Measurements from ENCODE around the gene CALHM3. TPM values are rescaled to one million over a fixed set of nuclear protein-coding genes. Genes with fewer than 3 reads are reported as not detected.

The CALHM3 gene
- total and polyA plus RNA-seq, 2 donors, result not detected

- peak overlapping the region; percentile 83 for H3K27ac ChIP-seq (ENCODE audit: low read depth)
- 49% methylated on average over 12 of the region's 12 CpGs for WGBS
- no peak for DNase-seq (ENCODE audit: extremely low spot score)
- no peaks in the 10 kb centered on the region for H3K4me1 ChIP-seq (ENCODE audit: insufficient read depth)
- H3K4me3 ChIP-seq (ENCODE audit: low read depth, low read length), result no peak overlapping the region
- peaks cover 6% of the 10 kb centered on the region for H3K36me3 ChIP-seq (ENCODE audit: insufficient read depth)
These were observed 33.1 kb downstream of the CALHM3 start for GRCh38 chr10:103445767-103446567.

- DNase-seq (ENCODE audit: extremely low spot score), result no peak
- Histone ChIP-seq H3K36me3 (ENCODE audit: insufficient read depth) (peaks cover 8% of the 10 kb centered on the region), H3K4me3 (ENCODE audit: low read depth, low read length) (no peak overlapping the region), H3K27ac (ENCODE audit: low read depth) (peak overlapping the region; percentile 83), H3K4me1 (ENCODE audit: insufficient read depth) (no peaks in the 10 kb centered on the region)
- 85% methylated on average over 9 of the region's 9 CpGs for WGBS
These were observed 33.7 kb downstream of the CALHM3 start for GRCh38 chr10:103445366-103445765.

GRCh38 chr10:103444478-103444877 lies 34.6 kb downstream of the CALHM3 start:
- Histone ChIP-seq H3K4me3 (ENCODE audit: low read depth, low read length) (no peak overlapping the region), H3K36me3 (ENCODE audit: insufficient read depth) (peaks cover 8% of the 10 kb centered on the region), H3K4me1 (ENCODE audit: insufficient read depth) (no peaks in the 10 kb centered on the region), H3K27ac (ENCODE audit: low read depth) (no peak overlapping the region)
- no peak for DNase-seq (ENCODE audit: extremely low spot score)
- WGBS, result 75% methylated on average over 10 of the region's 10 CpGs

GRCh38 chr10:103443475-103444185 lies 35.4 kb downstream of the CALHM3 start:
- Histone ChIP-seq H3K27ac (ENCODE audit: low read depth) (no peak overlapping the region), H3K4me1 (ENCODE audit: insufficient read depth) (no peaks in the 10 kb centered on the region), H3K36me3 (ENCODE audit: insufficient read depth) (peaks cover 8% of the 10 kb centered on the region), H3K4me3 (ENCODE audit: low read depth, low read length) (no peak overlapping the region)
- no peak for DNase-seq (ENCODE audit: extremely low spot score)
- 82% methylated on average over 23 of the region's 23 CpGs for WGBS

GRCh38 chr10:103442031-103442461 lies 37.0 kb downstream of the CALHM3 start:
- whole genome bisulfite sequencing, result 72% methylated on average over 13 of the region's 13 CpGs
- no peak for DNase-seq (ENCODE audit: extremely low spot score)
- no peaks in the 10 kb centered on the region for H3K4me1 ChIP-seq (ENCODE audit: insufficient read depth)
- peaks cover 8% of the 10 kb centered on the region for H3K36me3 ChIP-seq (ENCODE audit: insufficient read depth)
- no peak overlapping the region for H3K4me3 ChIP-seq (ENCODE audit: low read depth, low read length)
- H3K27ac ChIP-seq (ENCODE audit: low read depth), result no peak overlapping the region

- 79% methylated on average over 8 of the region's 8 CpGs for WGBS
- Histone ChIP-seq H3K27ac (ENCODE audit: low read depth) (no peak overlapping the region), H3K36me3 (ENCODE audit: insufficient read depth) (peaks cover 6% of the 10 kb centered on the region), H3K4me3 (ENCODE audit: low read depth, low read length) (no peak overlapping the region), H3K4me1 (ENCODE audit: insufficient read depth) (no peaks in the 10 kb centered on the region)
- no peak for DNase-seq (ENCODE audit: extremely low spot score)
These were observed 37.4 kb downstream of the CALHM3 start for GRCh38 chr10:103441611-103442010.

GRCh38 chr10:103441206-103441605 lies 37.8 kb downstream of the CALHM3 start:
- H3K27ac ChIP-seq (ENCODE audit: low read depth), result no peak overlapping the region
- 91% methylated on average over 8 of the region's 8 CpGs for WGBS

GRCh38 chr10:103440416-103440815 lies 38.6 kb downstream of the CALHM3 start:
- Histone ChIP-seq H3K36me3 (ENCODE audit: insufficient read depth) (peaks cover 6% of the 10 kb centered on the region), H3K27ac (ENCODE audit: low read depth) (no peak overlapping the region)
- 93% methylated on average over 14 of the region's 14 CpGs for WGBS

More at GRCh38 chr10:103441206-103441605, 37.8 kb downstream of the CALHM3 start:
- no peak for DNase-seq (ENCODE audit: extremely low spot score)
- no peaks in the 10 kb centered on the region for H3K4me1 ChIP-seq (ENCODE audit: insufficient read depth)
- H3K4me3 ChIP-seq (ENCODE audit: low read depth, low read length), result no peak overlapping the region
- peaks cover 6% of the 10 kb centered on the region for H3K36me3 ChIP-seq (ENCODE audit: insufficient read depth)

GRCh38 chr10:103439776-103440175 lies 39.3 kb downstream of the CALHM3 start:
- Histone ChIP-seq H3K4me1 (ENCODE audit: insufficient read depth) (no peaks in the 10 kb centered on the region), H3K36me3 (ENCODE audit: insufficient read depth) (peaks cover 6% of the 10 kb centered on the region), H3K4me3 (ENCODE audit: low read depth, low read length) (no peak overlapping the region), H3K27ac (ENCODE audit: low read depth) (no peak overlapping the region)
- 91% methylated on average over 4 of the region's 4 CpGs for WGBS
- no peak for DNase-seq (ENCODE audit: extremely low spot score)

More at GRCh38 chr10:103440416-103440815, 38.6 kb downstream of the CALHM3 start:
- no peaks in the 10 kb centered on the region for H3K4me1 ChIP-seq (ENCODE audit: insufficient read depth)
- no peak for DNase-seq (ENCODE audit: extremely low spot score)
- no peak overlapping the region for H3K4me3 ChIP-seq (ENCODE audit: low read depth, low read length)

GRCh38 chr10:103433858-103434257 lies 45.2 kb downstream of the CALHM3 start:
- no peaks in the 10 kb centered on the region for H3K4me1 ChIP-seq (ENCODE audit: insufficient read depth)
- WGBS, result 86% methylated on average over 2 of the region's 2 CpGs
- peaks cover 4% of the 10 kb centered on the region for H3K36me3 ChIP-seq (ENCODE audit: insufficient read depth)
- H3K4me3 ChIP-seq (ENCODE audit: low read depth, low read length), result no peak overlapping the region
- H3K27ac ChIP-seq (ENCODE audit: low read depth), result no peak overlapping the region
- no peak for DNase-seq (ENCODE audit: extremely low spot score)

GRCh38 chr10:103431902-103432301 lies 47.1 kb downstream of the CALHM3 start:
- Histone ChIP-seq H3K4me3 (ENCODE audit: low read depth, low read length) (no peak overlapping the region), H3K36me3 (ENCODE audit: insufficient read depth) (peaks cover 6% of the 10 kb centered on the region), H3K27ac (ENCODE audit: low read depth) (no peak overlapping the region), H3K4me1 (ENCODE audit: insufficient read depth) (no peaks in the 10 kb centered on the region)
- no peak for DNase-seq (ENCODE audit: extremely low spot score)
- WGBS, result 67% methylated on average over 8 of the region's 8 CpGs

GRCh38 chr10:103429647-103430046 lies 49.4 kb downstream of the CALHM3 start:
- WGBS, result 96% methylated on average over 5 of the region's 5 CpGs
- DNase-seq (ENCODE audit: extremely low spot score), result no peak
- H3K4me1 ChIP-seq (ENCODE audit: insufficient read depth), result no peaks in the 10 kb centered on the region
- no peak overlapping the region for H3K4me3 ChIP-seq (ENCODE audit: low read depth, low read length)
- no peak overlapping the region for H3K27ac ChIP-seq (ENCODE audit: low read depth)
- peaks cover 6% of the 10 kb centered on the region for H3K36me3 ChIP-seq (ENCODE audit: insufficient read depth)

- Histone ChIP-seq H3K27ac (ENCODE audit: low read depth) (no peak overlapping the region), H3K4me3 (ENCODE audit: low read depth, low read length) (no peak overlapping the region), H3K4me1 (ENCODE audit: insufficient read depth) (no peaks in the 10 kb centered on the region), H3K36me3 (ENCODE audit: insufficient read depth) (peaks cover 9% of the 10 kb centered on the region)
- 82% methylated on average over 5 of the region's 5 CpGs for WGBS
- DNase-seq (ENCODE audit: extremely low spot score), result no peak
These were observed 49.9 kb downstream of the CALHM3 start for GRCh38 chr10:103428989-103429643.

Data from urinary bladder (tissue), 4 donors.